Right lobe of liver (tissue), 6 donors: ENCODE data around the gene CROCC2. TPM values are rescaled to one million over a fixed set of nuclear protein-coding genes. Genes with fewer than 3 reads are reported as not detected.

Experiments used
- ATAC-seq, 4 donors: fragments of 200-7000 bp; cut with Tn5 transposase; one replicate each; pipeline ENCODE4 v1.9.1; 2020; ENCODE audit warnings: mild to moderate bottlenecking in 4 of 4, moderate library complexity in 4 of 4
- DNase-seq, 3 donors: peaks; one replicate each; pipeline ENCODE4 v3.0.0-alpha.2; 2020
- H3K27ac ChIP-seq, 3 donors: fragments of 200-600 bp; one replicate each; pipeline ENCODE4 v1.8.0; 2022
- H3K27me3 ChIP-seq, 2 donors: fragments of 200-600 bp; one replicate each; pipeline ENCODE4 v1.8.0; 2022
- H3K36me3 ChIP-seq, 4 donors: fragments of 200-600 bp; sonication (generic) in 1 of 4; one replicate each; pipeline versions ENCODE4 v1.5.1 to v1.8.0; 2017 to 2022; ENCODE audit warnings: control low read depth in 1 of 4
- H3K4me1 ChIP-seq, 4 donors: fragments of 200-600 bp; sonication (generic) in 1 of 4; one replicate each; pipeline versions ENCODE4 v1.5.1 to v1.8.0; 2017 to 2022; ENCODE audit warnings: control low read depth in 1 of 4
- H3K4me3 ChIP-seq, 3 donors: fragments of 200-600 bp; one replicate each; pipeline ENCODE4 v1.8.0; 2022
- H3K9me3 ChIP-seq, 4 donors: fragments of 200-600 bp; sonication (generic) in 1 of 4; one replicate each; pipeline versions ENCODE4 v1.5.1 to v1.8.0; 2017 to 2022; ENCODE audit warnings: control low read depth in 1 of 4
- CTCF ChIP-seq, 4 donors: fragments of 200-600 bp in 3 of 4; fragments of 450-650 bp in 1 of 4; IDR thresholded peaks; one replicate each; pipeline versions ENCODE4 v1.5.1 to v1.8.0; 2016 to 2022; ENCODE audit warnings: antibody characterized with exemption in 4 of 4, mild to moderate bottlenecking in 2 of 4
- POLR2A ChIP-seq: fragments of 450-650 bp; IDR thresholded peaks from one replicate; pipeline ENCODE4 v1.6.1; 2017; ENCODE audit warnings: antibody characterized with exemption, mild to moderate bottlenecking
- WGBS: methylation state at CpG from one replicate; pipeline ENCODE4 v1.1.6; 2018; ENCODE audit warnings: low coverage, low lambda C conversion rate; ENCODE audit not compliant: insufficient coverage; ENCODE audit errors: missing lambda C conversion rate; 5-methylcytosine and 5-hydroxymethylcytosine counted together
- intact Hi-C, 2 donors: fragments of 100-400 bp; cut with DNase I; formaldehyde crosslinking; loops; one replicate each; pipeline versions ENCODE4 v1.11.2 to v1.14.1; 2022
- total RNA-seq, 6 experiments: library from RNA; depleted of rRNA in 2 of 6; stranded (reverse); fragments of >200 nt in 2 of 6; fragmentation: NEBNext Ultra II Directional in 3 of 6; extraction: Animal tissue kit (Norgen Biotek cat#: 25700) in 3 of 6; gene quantifications; one replicate each; pipeline versions ENCODE4 v1.1.0 to v1.2.4, GENCODE V29; 2016 to 2023
- donor health status: DM: no; HTN: yes; CAD: no.
- donor health status: DM: no; HTN: no; CAD: no.
- donor health status: DM: no; HTN: no; CAD: no.
- donor health status: DM: no; HTN: yes; CAD: no.
- donor health status: DM: no; HTN: yes; CAD: no.

Gene CROCC2
- total RNA-seq, 6 experiments from 2014 or later, result 0.06 to 0.15 (median 0.12) TPM; not detected in 1

- TF ChIP-seq POLR2A (no peak), CTCF (IDR thresholded peaks at IDR 0.05) (no peak)
- ATAC-seq (no peak), DNase-seq (no peak)
- peaks cover 0 to 6% (median 0%) of the 10 kb centered on the region in 4 donors for H3K9me3 ChIP-seq
- H3K27ac ChIP-seq, result no peak overlapping the region
- no peak overlapping the region for H3K4me3 ChIP-seq
- peaks cover 0 to 3% (median 0%) of the 10 kb centered on the region in 4 donors for H3K4me1 ChIP-seq
- intact Hi-C loops, result no loop called here
- WGBS, result 100% methylated on average over 2 of the region's 8 CpGs
- H3K27me3 ChIP-seq, result no peaks in the 10 kb centered on the region
- H3K36me3 ChIP-seq, result no peaks in the 10 kb centered on the region
Observed at GRCh38 chr2:241020629-241021190, 114.6 kb downstream of the CROCC2 start.

GRCh38 chr2:241025639-241026038 lies 119.5 kb downstream of the CROCC2 start:
- ATAC-seq (no peak), DNase-seq (no peak)
- WGBS, result 58% methylated on average over 1 of the region's 1 CpG

GRCh38 chr2:241029599-241030332 lies 123.6 kb downstream of the CROCC2 start:
- TF ChIP-seq POLR2A (no peak), CTCF (IDR thresholded peaks at IDR 0.05) (no peak)
- no peaks in the 10 kb centered on the region for H3K4me1 ChIP-seq
- 83% methylated on average over 1 of the region's 17 CpGs for WGBS
- intact Hi-C loops, result no loop called here
- DNase-seq (peak in 1 of 3 donors; percentile 46), ATAC-seq (peak in 1 of 4 donors; percentile 44)
- H3K27ac ChIP-seq, result no peak overlapping the region
- H3K9me3 ChIP-seq, result peaks cover 0 to 14% (median 0%) of the 10 kb centered on the region in 4 donors
- peaks cover 0 to 10% (median 4%) of the 10 kb centered on the region in 4 donors for H3K36me3 ChIP-seq
- H3K27me3 ChIP-seq, result no peaks in the 10 kb centered on the region
- no peak overlapping the region for H3K4me3 ChIP-seq

More at GRCh38 chr2:241025639-241026038, 119.5 kb downstream of the CROCC2 start:
- Histone ChIP-seq H3K27ac (no peak overlapping the region), H3K4me3 (no peak overlapping the region), H3K9me3 (peaks cover 0 to 14% (median 0%) of the 10 kb centered on the region in 4 donors), H3K36me3 (no peaks in the 10 kb centered on the region), H3K27me3 (no peaks in the 10 kb centered on the region), H3K4me1 (peaks cover 0 to 3% (median 0%) of the 10 kb centered on the region in 4 donors)
- intact Hi-C loops, result no loop called here
- TF ChIP-seq POLR2A (no peak), CTCF (IDR thresholded peaks at IDR 0.05) (no peak)

GRCh38 chr2:241030333-241030680 lies 124.2 kb downstream of the CROCC2 start:
- Histone ChIP-seq H3K27me3 (no peaks in the 10 kb centered on the region), H3K36me3 (peaks cover 0 to 10% (median 4%) of the 10 kb centered on the region in 4 donors), H3K27ac (no peak overlapping the region), H3K9me3 (peaks cover 0 to 13% (median 0%) of the 10 kb centered on the region in 4 donors), H3K4me3 (no peak overlapping the region), H3K4me1 (no peaks in the 10 kb centered on the region)
- intact Hi-C loops, result no loop called here
- TF ChIP-seq CTCF (IDR thresholded peaks at IDR 0.05), result no peak
- no peak for TF ChIP-seq POLR2A
- ATAC-seq (no peak), DNase-seq (no peak)
- no CpG with 5 or more reads among the region's 15 CpGs for WGBS
